ENCODE data around the gene MRLN.

The MRLN gene

DNA sequence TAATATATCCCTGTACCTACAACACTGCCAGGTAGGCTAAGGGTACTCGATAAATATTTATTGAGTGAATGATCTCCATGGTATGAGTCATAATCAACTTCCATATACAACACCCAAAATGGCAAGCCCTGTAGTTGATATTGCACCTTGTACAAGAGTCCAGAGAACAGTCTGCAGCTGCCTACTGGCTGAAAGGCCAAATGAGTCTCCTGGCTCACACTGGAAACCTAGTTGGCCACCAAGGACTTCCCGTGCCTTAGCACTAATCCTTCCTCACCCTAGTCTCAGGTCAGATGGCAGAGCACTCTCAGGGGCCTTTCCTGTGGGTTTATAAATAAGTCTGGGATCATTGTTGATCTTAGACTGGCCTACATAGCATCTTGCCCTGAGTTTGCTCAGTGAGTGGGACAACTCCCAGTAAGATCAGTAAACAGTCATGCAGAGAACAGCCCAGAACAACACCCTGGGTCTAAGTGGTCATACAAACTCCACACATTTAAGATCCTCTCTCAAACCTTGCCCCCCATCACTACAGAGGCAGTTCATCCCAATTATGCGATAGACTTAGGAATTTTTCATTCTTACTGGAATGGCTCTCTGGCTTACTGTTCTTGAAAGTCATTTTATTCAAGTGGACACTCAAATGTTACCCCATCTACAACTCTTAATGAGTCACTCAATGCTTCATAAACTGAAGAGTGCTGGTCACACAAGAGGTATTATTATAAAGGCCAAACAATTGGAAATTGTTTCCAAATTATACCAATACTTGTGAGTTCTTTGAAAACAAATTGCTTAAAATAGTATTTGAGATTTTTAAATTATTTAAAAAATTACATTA lies 28.9 kb downstream of the MRLN start:
- Histone ChIP-seq H3K27me3 (ENCODE audit: insufficient read depth, poor library complexity, severe bottlenecking) (no peaks in the 10 kb centered on the region), H3K27ac (replicated peaks) (no peak overlapping the region), H3K4me3 (replicated peaks; ENCODE audit: insufficient read depth, low read length) (no peak overlapping the region)
- TF ChIP-seq REST (IDR thresholded peaks at IDR 0.05; ENCODE audit: insufficient replicate concordance, low read depth) (no peak), GABPA (IDR thresholded peaks at IDR 0.05; ENCODE audit: low read depth) (no peak), CTCF (IDR thresholded peaks at IDR 0.05; ENCODE audit: insufficient read depth, low read length) (no peak)
- DNase-seq (ENCODE audit: low read depth in 1 of 2, low spot score in 1 of 2): no peak

- no peak for DNase-seq (ENCODE audit: low read depth in 1 of 2, low spot score in 1 of 2)
- no peak for TF ChIP-seq CTCF (IDR thresholded peaks at IDR 0.05; ENCODE audit: insufficient read depth, low read length)
- no peak for TF ChIP-seq SPI1 (IDR thresholded peaks at IDR 0.05; ENCODE audit: borderline replicate concordance, low read depth)
- no peak for TF ChIP-seq GABPA (IDR thresholded peaks at IDR 0.05; ENCODE audit: low read depth)
- TF ChIP-seq POLR2AphosphoS5 (IDR thresholded peaks at IDR 0.05; ENCODE audit: low read depth): no peak
- no peak for TF ChIP-seq REST (IDR thresholded peaks at IDR 0.05; ENCODE audit: insufficient replicate concordance, low read depth)
- no peak overlapping the region for H3K27ac ChIP-seq (replicated peaks)
Measured at GRCh38 chr10:59720377-59720776, 32.9 kb downstream of the MRLN start.

DNA sequence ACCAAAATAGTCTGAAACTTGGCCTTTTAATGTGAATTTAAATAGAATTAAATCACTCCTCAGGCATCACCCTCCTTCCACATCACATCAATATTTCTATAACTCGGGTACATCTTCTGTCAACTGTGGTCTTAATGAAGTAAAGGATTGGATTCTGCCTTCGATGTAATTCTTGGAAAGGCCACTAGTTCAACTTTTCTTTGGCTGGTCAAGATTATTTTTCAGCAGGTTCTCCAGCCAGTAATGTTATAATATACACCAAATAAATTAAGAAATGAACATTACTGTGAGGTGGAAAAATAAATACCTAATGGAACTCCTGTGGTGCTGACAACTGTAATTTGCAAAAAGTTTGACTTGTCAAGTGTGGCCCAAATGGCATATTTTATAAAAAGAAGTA lies 33.9 kb downstream of the MRLN start:
- no peak overlapping the region for H3K4me3 ChIP-seq (replicated peaks; ENCODE audit: insufficient read depth, low read length)
- DNase-seq (ENCODE audit: low read depth in 1 of 2, low spot score in 1 of 2): no peak
- no peaks in the 10 kb centered on the region for H3K27me3 ChIP-seq (ENCODE audit: insufficient read depth, poor library complexity, severe bottlenecking)
- no peak for TF ChIP-seq CTCF (IDR thresholded peaks at IDR 0.05; ENCODE audit: insufficient read depth, low read length)
- no peak for TF ChIP-seq REST (IDR thresholded peaks at IDR 0.05; ENCODE audit: insufficient replicate concordance, low read depth)
- no peak for TF ChIP-seq GABPA (IDR thresholded peaks at IDR 0.05; ENCODE audit: low read depth)
- TF ChIP-seq POLR2AphosphoS5 (IDR thresholded peaks at IDR 0.05; ENCODE audit: low read depth): no peak
- TF ChIP-seq SPI1 (IDR thresholded peaks at IDR 0.05; ENCODE audit: borderline replicate concordance, low read depth): no peak
- H3K27ac ChIP-seq (replicated peaks): no peak overlapping the region

More at GRCh38 chr10:59720377-59720776, 32.9 kb downstream of the MRLN start:
- Histone ChIP-seq H3K27me3 (ENCODE audit: insufficient read depth, poor library complexity, severe bottlenecking) (no peaks in the 10 kb centered on the region), H3K4me3 (replicated peaks; ENCODE audit: insufficient read depth, low read length) (no peak overlapping the region)
